NCI-H82 (cell line): ENCODE results near the gene SCLY.

Experiments used
- DNase-seq: peaks from one replicate; lab custom pipeline; 2025; lab: John Stamatoyannopoulos, UW

SCLY gene

GRCh38 chr2:238097988-238098871 is 37.4 kb downstream of the SCLY start:
- peak; percentile 90 for DNase-seq

GRCh38 chr2:238098901-238099713 is 38.3 kb downstream of the SCLY start:
- no peak for DNase-seq

- DNase-seq, result no peak
These were observed 38.9 kb downstream of the SCLY start for GRCh38 chr2:238099714-238100048.

GRCh38 chr2:238100049-238100820 is 39.4 kb downstream of the SCLY start, which contains the start of gene ESPNL:
Gene ESPNL, plus strand, starts transcription at chr2:238100340. Its CDS starts 80 bp downstream, at chr2:238100420.
- DNase-seq, result peak; percentile 89

- no peak for DNase-seq
These were observed 40.3 kb downstream of the SCLY start for GRCh38 chr2:238100821-238101771.

GRCh38 chr2:238101891-238102841 is 41.4 kb downstream of the SCLY start:
- DNase-seq, result peak; percentile 35

- DNase-seq, result no peak
These were observed 42.1 kb downstream of the SCLY start for GRCh38 chr2:238102865-238103264.

- DNase-seq, result no peak
These were observed 42.8 kb downstream of the SCLY start for GRCh38 chr2:238103465-238104225.

- DNase-seq, result no peak
These were observed 43.5 kb downstream of the SCLY start for GRCh38 chr2:238104226-238104690.

- DNase-seq, result no peak
These were observed 44.0 kb downstream of the SCLY start for GRCh38 chr2:238104691-238105371.

- no peak for DNase-seq
These were observed 44.9 kb downstream of the SCLY start for GRCh38 chr2:238105506-238106338.

- DNase-seq, result peak; percentile 28
These were observed 45.5 kb downstream of the SCLY start for GRCh38 chr2:238106339-238106697.

GRCh38 chr2:238106698-238107524 is 46.1 kb downstream of the SCLY start:
- DNase-seq, result peak; percentile 58

GRCh38 chr2:238107525-238108422 is 47.0 kb downstream of the SCLY start:
- DNase-seq, result no peak

GRCh38 chr2:238108423-238109183 is 47.8 kb downstream of the SCLY start:
- DNase-seq, result peak; percentile 97
